K562 (cell line): ENCODE results near the gene ATP9A. TPM values are rescaled to one million over a fixed set of nuclear protein-coding genes. Genes with fewer than 3 reads are reported as not detected.
A peak's percentile ranks its signal among the peaks of the same experiment; 100 is the strongest.

Source experiments
- ATAC-seq: fragments of 200-7000 bp; cut with Tn5 transposase; 3 replicates; pipeline ENCODE4 v1.9.1; 2020; ENCODE audit warnings: moderate library complexity
- BruUV-seq: library from RNA; stranded (reverse); fragments of 400-500 nt; replicated peaks from 2 replicates; lab custom pipeline; 2021; lab: Mats Ljungman, UMichigan
- CTCF ChIA-PET: fragments of 300-600 bp; formaldehyde crosslinking; extraction: SDS; loops from one replicate; lab custom pipeline; 2021; ENCODE audit warnings: low intra/inter-chr PET ratio; lab: Yijun Ruan, JAX
- POLR2A ChIA-PET: fragments of 300-600, 350-650 bp; sonication (Branson Sonifier 250); formaldehyde crosslinking; extraction: SDS; loops from one replicate; lab custom pipeline; 2021; ENCODE audit warnings: antibody characterized with exemption, inconsistent platforms; lab: Yijun Ruan, JAX
- DNase-seq, 4 experiments: peaks; one replicate each; pipeline versions ENCODE4 v3.0.0 to v3.0.0-alpha.2; 2011 to 2018; ENCODE audit warnings: low spot score in 3 of 4, mixed read lengths in 3 of 4; ENCODE audit errors: extremely low read depth in 1 of 4
- FAIRE-seq: peaks from 2 replicates; lab custom pipeline; 2011; peaks lifted over from hg19 to GRCh38; lab: Jason Lieb, UNC
- H2AFZ ChIP-seq: 2 replicates; pipeline ENCODE4 v1.6.0; 2011; ENCODE audit warnings: low read depth, low read length, control low read depth, inconsistent platforms
- H3K27ac ChIP-seq: fragments of 200-600 bp; 3 replicates; pipeline ENCODE4 v1.8.0; 2011; ENCODE audit warnings: low read depth, mild to moderate bottlenecking, control low read depth, inconsistent platforms, low read length, moderate library complexity, mixed read lengths; ENCODE audit errors: extremely low read depth
- H3K27me3 ChIP-seq, 2 experiments: fragments of 300-600 bp in 1 of 2; 2 replicates in 1 of 2; 3 replicates in 1 of 2; pipeline versions ENCODE4 v1.6.0 to v1.8.0; 2011; ENCODE audit warnings: inconsistent platforms in 2 of 2, low read length in 2 of 2, mild to moderate bottlenecking in 1 of 2, mixed read lengths in 1 of 2, moderate library complexity in 1 of 2; ENCODE audit not compliant: control insufficient read depth in 2 of 2, insufficient read depth in 2 of 2
- H3K36me3 ChIP-seq: fragments of 300-600 bp; 3 replicates; pipeline ENCODE4 v1.8.0; 2011; ENCODE audit warnings: mild to moderate bottlenecking, low read length, inconsistent platforms; ENCODE audit not compliant: control insufficient read depth, insufficient read depth
- H3K4me1 ChIP-seq, 2 experiments: fragments of 200-600 bp in 1 of 2; replicated peaks in 1 of 2; 2 replicates in 1 of 2; 3 replicates in 1 of 2; pipeline versions ENCODE4 v1.5.1 to v1.8.0; 2011; ENCODE audit warnings: inconsistent platforms in 2 of 2, low read length in 2 of 2, mild to moderate bottlenecking in 1 of 2, mixed read lengths in 1 of 2, moderate library complexity in 1 of 2; ENCODE audit not compliant: control insufficient read depth in 2 of 2, insufficient read depth in 2 of 2
- H3K4me2 ChIP-seq: 2 replicates; pipeline ENCODE4 v1.6.1; 2011; ENCODE audit warnings: low read length, control low read depth, inconsistent platforms, mixed read lengths; ENCODE audit not compliant: insufficient read depth
- H3K4me3 ChIP-seq: fragments of 200-600 bp; sonication (generic), shearing (Covaris generic); 2 replicates; pipeline ENCODE4 v1.5.1; 2016; ENCODE audit warnings: control low read depth, inconsistent platforms
- H3K79me2 ChIP-seq: fragments of 200-600 bp; 3 replicates; pipeline ENCODE4 v1.8.0; 2011; ENCODE audit warnings: low read length, inconsistent platforms; ENCODE audit not compliant: control insufficient read depth, insufficient read depth
- H3K9ac ChIP-seq, 2 experiments: 2 replicates each; pipeline versions ENCODE4 v1.6.0 to v1.6.1; 2011; ENCODE audit warnings: low read depth in 2 of 2, low read length in 2 of 2, control low read depth in 1 of 2, inconsistent platforms in 1 of 2, mild to moderate bottlenecking in 1 of 2, mixed read lengths in 1 of 2; ENCODE audit not compliant: insufficient read depth in 1 of 2
- H3K9me1 ChIP-seq: one replicate; pipeline ENCODE4 v1.6.0; 2011; ENCODE audit warnings: inconsistent platforms, mild to moderate bottlenecking, low read length, moderate library complexity; ENCODE audit not compliant: control insufficient read depth, insufficient read depth
- H3K9me3 ChIP-seq: replicated peaks from 2 replicates; pipeline ENCODE4 v1.5.1; 2011; ENCODE audit warnings: low read depth, low read length, inconsistent platforms; ENCODE audit not compliant: control insufficient read depth, insufficient read depth
- H4K20me1 ChIP-seq: replicated peaks from 2 replicates; pipeline ENCODE4 v1.6.1; 2011; ENCODE audit warnings: low read length, inconsistent platforms, mixed read lengths; ENCODE audit not compliant: control insufficient read depth, insufficient read depth
- BCLAF1 ChIP-seq, 2 experiments: fragments of 450-650 bp in 1 of 2; IDR thresholded peaks; 2 replicates each; pipeline ENCODE4 v1.6.1; 2011 to 2017; ENCODE audit warnings: low read depth in 2 of 2, antibody characterized with exemption in 1 of 2, borderline replicate concordance in 1 of 2, low read length in 1 of 2, mild to moderate bottlenecking in 1 of 2, mixed read lengths in 1 of 2; ENCODE audit not compliant: control insufficient read depth in 1 of 2
- BHLHE40 ChIP-seq: IDR thresholded peaks from 2 replicates; pipeline ENCODE4 v1.6.1; 2011; ENCODE audit warnings: low read length, improper control_type of control experiment
- DEAF1 ChIP-seq: fragments of 450-650 bp; formaldehyde crosslinking; IDR thresholded peaks from 2 replicates; pipeline ENCODE4 v1.4.0; 2020; ENCODE audit warnings: mild to moderate bottlenecking, moderate library complexity
- ETV1 ChIP-seq: fragments of 450-650 bp; conservative IDR thresholded peaks from 2 replicates; pipeline ENCODE4 v1.6.1; 2016; ENCODE audit warnings: missing genetic modification characterization, control low read depth, low read depth, missing compliant biosample characterization
- RBM25 ChIP-seq: fragments of 200-400 bp; formaldehyde crosslinking; IDR thresholded peaks from 2 replicates; pipeline ENCODE4 v1.6.1; 2018; ENCODE audit warnings: low read length, low read depth, moderate library complexity; ENCODE audit not compliant: severe bottlenecking
- ZBTB2 ChIP-seq: fragments of 450-650 bp; IDR thresholded peaks from 2 replicates; pipeline ENCODE4 v1.6.1; 2016; ENCODE audit warnings: antibody characterized with exemption
- ZBTB49 ChIP-seq: sonication (generic); formaldehyde crosslinking; IDR thresholded peaks from 2 replicates; pipeline ENCODE4 v1.8.0; 2022; ENCODE audit warnings: missing genetic modification reagents, mild to moderate bottlenecking, borderline replicate concordance
- ZNF12 ChIP-seq: sonication (generic); formaldehyde crosslinking; IDR thresholded peaks from 2 replicates; pipeline ENCODE4 v1.4.0; 2020; ENCODE audit warnings: mild to moderate bottlenecking, missing genetic modification reagents
- WGBS: fragments of 100-300 bp; shearing (Covaris generic); methylation state at CpG from one replicate; pipeline ENCODE4 v1.1.6; 2016; ENCODE audit warnings: low coverage, mixed read lengths; ENCODE audit not compliant: insufficient coverage; ENCODE audit errors: missing lambda C conversion rate; 5-methylcytosine and 5-hydroxymethylcytosine counted together
- in situ Hi-C: fragments of 300-500 bp; cut with MboI; formaldehyde crosslinking; loops from 4 replicates; pipeline ENCODE4 v1.15.0; 2018; ENCODE audit warnings: inconsistent platforms, mixed read lengths
- intact Hi-C: fragments of 100-400 bp; cut with micrococcal nuclease; formaldehyde crosslinking; loops from 2 replicates; pipeline ENCODE4 v1.14.2; 2022
- polyA plus RNA-seq, 8 experiments: library from polyadenylated mRNA; depleted of rRNA in 4 of 8; stranded (reverse) in 5 of 8; unstranded in 3 of 8; fragments of >200 nt; fragmentation: Nextera tagmentation in 2 of 8; fragmentation: Illumina TruSeq in 1 of 8; extraction: Ambion mirVana in 2 of 8; extraction: Trizol in 1 of 8; gene quantifications; 2 replicates each; pipeline versions ENCODE4 v1.2.1 to v1.2.3, GENCODE V29; 2011 to 2014; ENCODE audit warnings: inconsistent platforms in 1 of 8, missing spikeins in 1 of 8
- total RNA-seq, 7 experiments: library from RNA; depleted of rRNA in 6 of 7; stranded (reverse); fragments of >200 nt in 6 of 7; fragmentation: Illumina TruSeq in 2 of 7; extraction: Trizol in 2 of 7; gene quantifications; 2 replicates each; pipeline versions ENCODE4 v1.2.1 to v1.2.3, GENCODE V29; 2011 to 2021; ENCODE audit warnings: low replicate concordance in 1 of 7

ATP9A gene
- total and polyA plus RNA-seq, 9 of the 15 experiments (the other 6 are each of a cell fraction or from before 2014, with no cell fraction given) = 0.18 to 0.62 (median 0.29) TPM

GRCh38 chr20:51622004-51622874 lies 146.0 kb downstream of the ATP9A start (continued):
- no peak for TF ChIP-seq BCLAF1 (IDR thresholded peaks at IDR 0.05; ENCODE audit: borderline replicate concordance in 1 of 2, control insufficient read depth in 1 of 2, low read depth in 2 of 2, low read length in 1 of 2)
- peak; percentile 24 for TF ChIP-seq RBM25

DNA sequence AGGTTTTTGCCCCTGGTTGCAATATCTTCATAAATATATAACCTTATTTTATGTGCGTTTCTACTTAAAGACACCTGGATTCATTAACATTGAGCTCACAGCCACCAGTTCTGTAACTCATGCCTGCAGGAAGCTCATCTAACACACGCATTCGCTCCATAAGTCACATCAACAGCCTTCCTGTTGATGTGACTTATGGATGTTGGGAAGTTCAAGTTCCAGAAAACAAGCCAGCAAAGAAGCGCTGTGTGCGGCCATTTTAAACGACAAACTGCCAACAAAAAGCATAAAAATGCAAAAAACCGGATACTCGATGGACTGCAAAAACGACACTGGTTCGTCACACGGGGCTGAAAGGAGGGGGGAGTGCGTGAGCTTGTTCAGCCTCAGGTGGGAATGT lies 147.8 kb downstream of the ATP9A start:
- ATAC-seq = no peak
- no peaks in the 10 kb centered on the region for H3K9me3 ChIP-seq
- peaks cover 0 to 18% of the 10 kb centered on the region in 2 experiments; a peak in 2 of 5 replicates for H3K27me3 ChIP-seq
- H3K79me2 ChIP-seq = no peaks in the 10 kb centered on the region
- no peaks in the 10 kb centered on the region for H3K9me1 ChIP-seq
- POLR2A ChIA-PET = interaction anchor here (0.5 kb wide), 1 partner anchor 1382 kb away, joined by 4 read pairs; no protein-coding TSS in a partner anchor
- no peak overlapping the region for H3K27ac ChIP-seq
- WGBS = 65% methylated on average over 12 of the region's 12 CpGs
- H2AFZ ChIP-seq = no peak overlapping the region
- no TSS peak for BruUV-seq
- DNase-seq = no peak
- FAIRE-seq = no peak
- H3K4me2 ChIP-seq = no peak overlapping the region
- peaks cover 14 to 20% of the 10 kb centered on the region in 2 experiments; a peak in 4 of 5 replicates for H3K4me1 ChIP-seq
- H3K4me3 ChIP-seq = no peak overlapping the region
- no peaks in the 10 kb centered on the region for H3K36me3 ChIP-seq
- CTCF ChIA-PET = no interaction called here
- in situ Hi-C loops = no loop called here
- H4K20me1 ChIP-seq = no peaks in the 10 kb centered on the region
- H3K9ac ChIP-seq = no peak overlapping the region
- intact Hi-C loops = loop anchor here (10.0 kb wide), 1 partner anchor 636 kb away; no protein-coding TSS in a partner anchor
- TF ChIP-seq ZBTB49 (CRISPR knock-in tag) = no peak
- no peak for TF ChIP-seq ZNF12 (CRISPR knock-in tag)
- no peak for TF ChIP-seq DEAF1
- no peak for TF ChIP-seq ETV1 (tag)
- TF ChIP-seq BHLHE40 = no peak
- no peak for TF ChIP-seq ZBTB2
